ENCODE measurements around the gene GAS1.

GAS1 gene

GRCh38 chr9:86901511-86901910, 45.8 kb downstream of the GAS1 start:
- Histone ChIP-seq H3K4me3 (ENCODE audit: low read length in 2 of 2) (no peak overlapping the region), H3K27me3 (ENCODE audit: control insufficient read depth in 1 of 2, insufficient read depth in 2 of 2, low read length in 2 of 2) (peaks cover 0 to 6% of the 10 kb centered on the region in 2 donors), H3K27ac (ENCODE audit: low read length) (no peak overlapping the region), H3K36me3 (ENCODE audit: control insufficient read depth in 2 of 2, insufficient read depth in 2 of 2, low read length in 2 of 2) (no peaks in the 10 kb centered on the region), H3K9me3 (ENCODE audit: control insufficient read depth in 2 of 2, low read length in 2 of 2) (no peaks in the 10 kb centered on the region), H3K9ac (ENCODE audit: low read length in 2 of 2) (no peak overlapping the region), H3K4me1 (ENCODE audit: control insufficient read depth, insufficient read depth, low read length) (no peaks in the 10 kb centered on the region)

All from stomach smooth muscle (tissue), 2 donors.